Measurements from ENCODE around the gene ZFAND2A.
"Not testable (repeated sequence)": the region's sequence is repeated elsewhere in the genome, so short reads cannot be mapped to it uniquely, and the experiment has no call there.

The ZFAND2A gene

DNA sequence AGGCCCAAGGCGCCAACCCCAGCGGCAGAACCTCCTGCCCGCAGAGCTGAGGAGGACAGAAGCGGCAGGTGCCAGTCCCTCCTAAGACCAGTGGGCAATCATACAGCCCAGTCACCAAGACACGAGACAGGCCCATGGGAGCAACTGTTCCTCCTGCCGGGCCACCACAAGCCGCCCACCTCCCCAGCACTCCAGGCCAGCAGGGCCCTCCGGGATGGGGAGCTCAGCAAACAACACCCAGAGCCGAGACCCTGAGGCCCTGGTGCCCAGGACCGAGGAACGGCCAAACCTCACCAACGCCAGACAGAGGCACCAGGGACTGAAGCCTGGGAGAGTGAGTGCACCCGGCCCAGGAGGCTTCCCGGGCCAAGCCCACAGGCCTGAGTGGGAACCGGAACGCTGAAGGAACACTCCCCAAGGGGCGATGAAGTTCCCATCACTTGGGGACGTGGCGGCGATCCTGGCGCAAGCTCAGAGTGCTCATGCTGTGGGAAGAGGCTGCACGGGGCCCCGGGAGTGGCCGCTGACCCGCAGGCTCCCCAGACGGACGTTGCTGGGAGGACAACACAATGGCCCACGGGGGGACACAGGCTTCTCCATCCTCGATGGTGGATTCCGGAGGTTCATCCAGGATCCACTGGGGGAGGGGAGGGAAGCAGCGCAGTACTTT is 37.0 kb downstream of the ZFAND2A start:
- DNase-seq: no peak

DNA sequence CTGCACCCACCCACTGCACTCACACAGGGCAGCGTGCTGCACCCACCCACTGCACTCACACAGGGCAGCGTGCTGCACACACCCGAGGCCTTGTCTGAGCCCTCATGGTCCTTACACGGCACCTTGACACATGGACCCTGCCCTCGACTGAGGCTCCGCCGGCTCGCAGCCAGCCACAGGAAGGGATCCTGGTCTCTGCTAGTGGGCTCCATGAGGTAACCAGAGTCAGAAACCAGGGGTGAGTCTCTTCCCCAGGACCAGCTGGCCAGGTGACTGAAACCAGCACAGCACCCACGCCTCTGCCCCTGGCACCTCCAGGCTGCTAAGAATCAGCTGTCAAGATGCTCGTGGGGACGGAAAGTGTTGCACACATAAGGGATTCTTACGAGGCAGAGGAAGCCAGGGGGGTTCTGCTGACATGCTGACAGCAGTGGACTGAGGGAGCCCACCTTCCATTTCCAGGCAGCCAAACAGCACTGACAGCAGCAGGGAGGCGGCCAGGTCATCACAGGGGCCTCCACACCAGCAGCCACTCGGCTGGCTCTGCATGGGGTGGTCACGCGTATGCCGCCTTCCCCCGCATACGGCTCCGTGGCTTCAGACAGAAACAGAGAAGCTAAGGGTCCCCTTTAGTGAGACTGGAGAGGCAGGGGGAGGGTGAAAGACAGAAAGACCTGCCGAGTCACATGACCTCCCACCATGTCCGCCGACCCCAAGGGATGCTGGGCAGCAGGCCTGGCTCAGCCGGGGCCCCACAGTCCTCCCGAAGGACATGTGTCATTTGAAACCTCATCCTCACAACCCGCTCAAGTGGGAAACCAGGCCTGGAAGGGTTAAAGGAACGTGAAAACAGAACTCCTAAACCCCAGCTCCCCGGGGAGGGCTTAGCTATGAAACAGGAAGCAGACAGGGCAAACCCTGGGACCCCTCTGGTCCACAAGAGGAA is 37.8 kb downstream of the ZFAND2A start:
- DNase-seq: no peak

DNA sequence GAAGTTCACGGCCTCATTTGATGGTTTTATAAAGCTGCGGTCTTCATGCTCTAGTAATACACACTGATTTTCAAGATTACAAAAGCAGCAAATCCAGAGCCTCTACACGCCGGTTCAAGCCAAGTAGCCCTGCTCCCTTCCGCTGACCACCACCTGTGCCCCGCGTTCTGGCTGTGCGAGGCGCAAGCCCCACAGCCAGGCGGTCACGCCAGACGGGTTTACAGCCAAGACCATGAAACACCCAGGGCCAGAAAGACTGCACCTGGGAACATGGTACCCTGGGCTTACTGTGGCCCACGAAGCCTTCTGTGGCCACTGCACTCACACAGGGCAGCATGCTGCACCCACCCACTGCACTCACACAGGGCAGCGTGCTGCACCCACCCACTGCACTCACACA is 38.5 kb downstream of the ZFAND2A start:
- no peak for DNase-seq

DNA sequence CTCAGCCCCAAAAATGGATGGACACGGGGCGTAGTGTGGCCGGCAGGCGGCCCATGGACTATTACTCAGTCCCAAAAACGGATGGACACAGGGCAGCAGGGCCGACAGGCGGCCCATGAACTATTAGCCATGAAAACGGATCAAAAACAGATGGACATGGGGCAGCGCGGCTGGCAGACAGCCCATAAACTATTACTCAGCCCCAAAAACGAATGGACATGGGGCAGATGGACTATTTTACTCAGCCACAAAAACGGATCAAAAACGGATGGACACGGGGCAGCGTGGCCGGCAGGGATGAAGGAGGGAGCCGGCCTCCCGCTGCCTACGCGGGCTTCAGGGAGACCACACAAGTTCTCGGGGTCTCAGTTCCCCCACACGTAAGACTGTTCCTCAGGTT is 39.2 kb downstream of the ZFAND2A start:
- DNase-seq: no peak

DNA sequence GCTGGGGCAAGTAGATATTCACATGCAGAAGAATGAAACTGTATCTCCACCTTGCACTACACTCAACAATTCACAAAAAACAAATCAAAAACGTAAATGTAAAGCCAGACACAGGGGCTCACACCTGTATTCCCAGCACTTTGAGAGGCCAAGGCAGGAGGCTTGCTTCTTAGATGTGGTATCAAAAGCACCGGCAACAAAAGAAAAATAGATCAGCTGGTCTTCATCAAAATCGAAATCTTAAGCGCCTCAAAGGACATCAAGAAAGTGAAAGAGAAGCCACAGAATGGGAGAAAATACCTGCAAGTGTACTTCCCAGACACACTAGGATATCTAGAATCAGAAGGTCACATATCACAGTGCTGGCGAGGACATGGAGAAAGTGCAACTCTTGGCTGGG is 40.8 kb downstream of the ZFAND2A start:
- DNase-seq: no peak

DNA sequence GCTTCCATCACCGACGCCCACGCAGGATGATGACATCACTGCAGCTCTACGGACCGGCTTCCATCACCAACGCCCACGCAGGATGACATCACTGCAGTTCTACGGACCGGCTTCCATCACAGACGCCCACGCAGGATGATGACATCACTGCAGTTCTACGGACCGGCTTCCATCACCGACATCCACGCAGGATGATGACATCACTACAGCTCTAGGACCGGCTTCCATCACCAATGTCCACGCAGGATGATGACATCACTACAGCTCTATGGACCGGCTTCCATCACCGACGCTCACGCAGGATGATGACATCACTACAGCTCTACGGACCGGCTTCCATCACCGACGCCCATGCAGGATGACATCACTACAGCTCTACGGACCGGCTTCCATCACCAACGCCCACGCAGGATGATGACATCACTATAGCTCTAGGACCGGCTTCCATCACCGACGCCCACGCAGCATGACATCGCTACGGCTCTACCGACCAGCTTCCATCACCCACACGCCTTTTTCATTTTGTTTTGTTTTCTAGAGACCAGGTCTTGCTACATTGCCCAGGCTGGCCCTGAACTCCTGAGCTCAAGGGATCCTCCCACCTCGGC is 42.6 kb downstream of the ZFAND2A start:
- no peak for DNase-seq

DNA sequence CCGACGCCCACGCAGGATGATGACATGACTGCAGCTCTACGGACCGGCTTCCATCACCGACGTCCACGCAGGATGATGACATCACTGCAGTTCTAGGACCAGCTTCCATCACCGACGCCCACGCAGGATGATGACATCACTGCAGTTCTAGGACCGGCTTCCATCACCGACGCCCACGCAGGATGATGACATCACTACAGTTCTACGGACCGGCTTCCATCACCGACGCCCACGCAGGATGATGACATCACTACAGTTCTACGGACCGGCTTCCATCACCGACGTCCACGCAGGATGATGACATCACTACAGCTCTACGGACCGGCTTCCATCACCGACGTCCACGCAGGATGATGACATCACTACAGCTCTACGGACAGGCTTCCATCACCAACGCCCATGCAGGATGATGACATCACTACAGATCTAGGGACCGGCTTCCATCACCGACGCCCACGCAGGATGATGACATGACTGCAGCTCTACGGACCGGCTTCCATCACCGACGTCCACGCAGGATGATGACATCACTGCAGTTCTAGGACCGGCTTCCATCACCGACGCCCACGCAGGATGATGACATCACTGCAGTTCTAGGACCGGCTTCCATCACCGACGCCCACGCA is 43.5 kb downstream of the ZFAND2A start:
- not testable (repeated sequence) for DNase-seq

DNA sequence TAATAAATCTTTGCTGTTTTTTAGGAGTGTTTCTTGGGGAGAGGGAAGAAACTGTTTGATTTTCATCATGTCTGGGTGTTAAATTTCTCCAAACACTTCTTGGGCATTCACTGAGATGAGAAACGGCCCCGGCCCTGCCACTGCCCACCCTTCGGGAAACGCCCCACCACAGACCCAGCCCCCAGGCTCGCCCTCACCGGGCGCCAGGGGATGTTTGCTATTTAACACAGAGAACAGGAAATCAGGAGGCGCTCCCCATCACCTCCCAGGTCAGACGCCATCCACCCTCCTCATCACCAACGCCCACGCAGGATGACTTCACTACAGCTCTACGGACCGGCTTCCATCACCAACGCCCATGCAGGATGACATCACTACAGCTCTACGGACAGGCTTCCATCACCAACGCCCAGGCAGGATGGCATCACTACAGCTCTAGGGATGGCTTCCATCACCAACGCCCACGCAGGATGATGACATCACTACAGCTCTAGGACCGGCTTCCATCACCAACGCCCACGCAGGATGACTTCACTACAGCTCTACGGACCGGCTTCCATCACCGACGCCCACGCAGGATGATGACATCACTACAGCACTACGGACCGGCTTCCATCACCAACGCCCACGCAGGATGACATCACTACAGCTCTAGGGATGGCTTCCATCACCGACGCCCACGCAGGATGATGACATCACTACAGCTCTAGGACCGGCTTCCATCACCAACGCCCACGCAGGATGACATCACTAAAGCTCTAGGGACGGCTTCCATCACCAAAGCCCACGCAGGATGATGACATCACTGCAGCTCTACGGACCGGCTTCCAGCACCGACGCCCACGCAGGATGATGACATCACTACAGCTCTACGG is 44.6 kb downstream of the ZFAND2A start:
- DNase-seq: not testable (repeated sequence)

DNA sequence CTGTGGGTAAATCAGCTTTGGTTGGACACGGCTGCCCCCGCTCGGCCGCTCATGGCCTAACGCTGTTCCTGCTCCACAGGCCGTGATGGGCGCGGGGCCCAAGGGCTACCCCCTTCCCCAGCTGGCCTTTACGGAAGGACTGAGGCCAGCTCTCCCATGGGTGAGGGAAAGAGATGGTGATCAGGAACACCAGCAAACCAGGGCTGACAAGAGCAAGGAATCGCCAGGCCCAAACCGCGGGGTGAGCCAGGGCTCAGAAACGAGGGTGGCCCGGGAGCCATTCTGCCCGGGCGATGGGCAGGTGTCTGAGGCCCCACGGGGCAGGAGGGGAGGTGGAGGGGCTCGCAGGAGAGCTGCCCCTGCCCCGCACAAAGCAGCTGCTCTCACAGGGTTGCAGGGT is 45.5 kb downstream of the ZFAND2A start:
- DNase-seq: no peak

DNA sequence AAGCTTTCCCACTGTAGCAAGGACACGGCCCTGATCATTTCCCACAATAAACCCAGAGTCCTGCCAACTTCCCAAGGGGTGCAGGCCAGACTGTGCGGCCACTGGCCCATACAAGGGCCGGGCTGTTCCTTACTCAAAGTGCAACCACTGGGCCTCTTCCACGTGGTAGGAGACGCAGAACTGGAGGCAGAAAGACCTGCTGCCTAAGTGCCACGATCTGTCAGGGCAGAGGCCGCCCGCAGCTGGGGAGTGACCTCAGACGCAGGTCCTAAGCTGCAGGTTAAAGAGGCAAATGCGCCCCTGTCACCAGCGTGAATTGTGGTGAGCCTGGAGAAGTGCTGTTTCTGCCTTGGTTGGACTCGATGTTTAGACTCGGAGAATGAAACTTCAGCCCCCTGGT is 45.9 kb downstream of the ZFAND2A start:
- peak in 1 of 14 donors; percentile 36 for DNase-seq

DNA sequence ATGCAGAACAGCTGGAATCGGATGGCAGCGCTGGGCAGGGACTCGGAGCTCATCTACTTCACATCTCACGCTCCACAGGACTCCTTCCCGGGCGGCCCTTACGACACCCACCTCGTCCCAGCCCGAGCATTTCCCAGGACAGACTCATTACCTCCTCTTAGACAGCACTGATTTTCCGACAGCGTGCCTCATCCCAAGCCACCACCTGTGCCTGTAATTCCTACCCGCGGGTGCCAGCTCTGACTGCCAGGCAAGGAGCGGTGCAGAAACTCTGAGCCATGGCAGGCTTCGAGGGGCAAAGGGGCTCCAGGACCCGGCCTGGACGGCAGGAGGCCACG is 46.5 kb downstream of the ZFAND2A start:
- DNase-seq: peak in 1 of 14 donors; percentile 52

DNA sequence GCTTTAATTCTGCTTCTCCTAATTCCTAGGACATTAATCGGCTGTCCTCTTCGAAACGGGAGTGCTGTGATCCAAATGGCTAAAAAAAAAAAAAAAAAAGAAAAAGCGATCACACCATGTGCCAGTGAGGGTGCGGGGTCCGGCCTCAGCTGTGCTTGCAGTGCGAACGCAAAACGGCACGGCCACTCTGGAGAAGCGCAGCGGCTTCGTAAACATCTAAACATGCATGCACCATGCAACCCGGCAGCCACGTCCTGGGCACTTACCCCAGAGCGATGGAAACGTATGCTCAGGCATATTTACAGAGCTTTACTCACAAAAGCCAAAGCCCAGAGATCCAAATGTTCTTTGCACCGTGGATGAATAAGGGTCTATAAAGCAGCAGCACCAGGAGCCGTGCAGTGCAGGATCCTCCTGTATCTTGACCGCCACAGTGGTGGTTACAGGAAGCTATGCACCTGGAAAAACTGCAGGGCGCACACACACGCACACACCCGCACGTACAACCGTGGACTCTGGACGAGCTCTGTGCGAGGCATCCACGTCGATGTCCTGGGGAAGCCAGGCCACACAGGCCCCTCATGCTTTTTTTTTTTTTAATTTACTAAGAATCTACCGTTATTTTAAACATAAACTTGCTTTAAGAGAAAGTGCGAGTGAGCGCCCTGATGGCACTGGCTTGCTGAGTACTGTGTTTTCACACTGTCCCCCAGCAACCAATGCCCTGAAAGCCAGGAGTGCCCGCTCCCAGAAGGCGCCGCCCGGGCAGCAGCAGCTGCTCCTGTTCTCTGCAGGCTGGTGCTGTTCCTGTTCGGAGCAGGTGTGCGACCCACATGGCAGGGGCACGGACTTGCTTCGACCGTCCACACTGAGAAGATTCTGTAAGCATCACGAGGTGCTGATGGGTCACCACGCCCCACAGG is 47.1 kb downstream of the ZFAND2A start:
- peak in 1 of 14 donors; percentile 52 for DNase-seq

DNA sequence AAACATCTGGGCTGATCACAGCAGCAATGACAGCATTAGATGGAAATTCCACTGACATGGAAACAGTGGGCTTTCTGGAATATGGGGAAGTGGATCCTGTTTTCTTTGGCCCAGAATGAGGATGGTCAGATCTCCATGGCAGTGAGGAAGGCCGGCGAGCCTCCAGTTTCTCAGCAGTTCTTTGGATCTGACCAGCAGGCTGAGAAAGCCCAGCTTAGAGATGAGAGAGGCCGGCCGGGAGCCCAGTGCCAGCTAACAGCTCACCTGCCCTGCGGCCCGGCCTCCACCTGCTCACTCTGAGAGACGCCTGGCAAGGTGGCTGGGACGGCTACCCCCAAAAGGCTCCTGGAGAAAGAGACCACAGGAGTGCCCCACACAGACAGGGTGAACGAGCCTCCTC is 47.9 kb downstream of the ZFAND2A start:
- peak in 1 of 14 donors; percentile 57 for DNase-seq

DNA sequence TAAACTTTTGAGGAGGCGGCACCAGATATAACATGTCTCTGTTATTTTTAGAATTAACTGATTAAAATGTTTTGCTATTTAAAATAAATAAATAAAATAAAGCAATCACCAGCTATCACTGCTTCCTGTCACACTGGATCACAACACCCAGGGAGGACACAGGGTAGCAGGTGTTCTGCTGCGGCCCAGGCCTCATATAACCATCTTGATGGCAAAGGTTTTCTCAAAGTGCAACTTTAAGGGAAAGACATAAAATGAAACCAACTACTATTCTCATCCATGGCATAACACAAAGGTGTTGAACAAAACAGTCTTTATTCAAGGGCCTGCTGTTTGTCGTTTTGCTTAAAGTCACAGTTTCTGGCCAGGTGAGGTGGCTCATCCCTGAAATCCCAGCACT is 48.8 kb downstream of the ZFAND2A start:
- no peak for DNase-seq

DNA sequence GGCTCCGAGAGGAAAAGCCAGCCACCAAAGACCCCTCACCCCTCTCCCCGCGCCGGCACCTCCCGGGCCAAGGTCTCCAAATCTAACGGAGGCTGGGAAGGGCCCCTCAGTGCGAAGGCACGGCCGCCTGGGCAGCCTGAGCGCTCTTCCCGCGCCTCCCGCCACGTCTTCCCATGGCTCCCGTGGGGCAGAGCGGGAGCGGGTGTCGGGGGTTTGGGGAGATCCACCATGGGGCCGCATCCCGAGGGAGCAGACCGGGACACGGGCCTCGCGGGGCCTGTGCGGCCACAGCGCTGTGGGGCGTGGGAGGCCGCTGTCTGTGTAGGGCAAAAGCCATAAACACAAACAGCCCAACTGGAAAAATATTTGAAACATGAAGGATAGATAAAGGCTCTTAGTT is 49.6 kb downstream of the ZFAND2A start:
- DNase-seq: no peak

DNA sequence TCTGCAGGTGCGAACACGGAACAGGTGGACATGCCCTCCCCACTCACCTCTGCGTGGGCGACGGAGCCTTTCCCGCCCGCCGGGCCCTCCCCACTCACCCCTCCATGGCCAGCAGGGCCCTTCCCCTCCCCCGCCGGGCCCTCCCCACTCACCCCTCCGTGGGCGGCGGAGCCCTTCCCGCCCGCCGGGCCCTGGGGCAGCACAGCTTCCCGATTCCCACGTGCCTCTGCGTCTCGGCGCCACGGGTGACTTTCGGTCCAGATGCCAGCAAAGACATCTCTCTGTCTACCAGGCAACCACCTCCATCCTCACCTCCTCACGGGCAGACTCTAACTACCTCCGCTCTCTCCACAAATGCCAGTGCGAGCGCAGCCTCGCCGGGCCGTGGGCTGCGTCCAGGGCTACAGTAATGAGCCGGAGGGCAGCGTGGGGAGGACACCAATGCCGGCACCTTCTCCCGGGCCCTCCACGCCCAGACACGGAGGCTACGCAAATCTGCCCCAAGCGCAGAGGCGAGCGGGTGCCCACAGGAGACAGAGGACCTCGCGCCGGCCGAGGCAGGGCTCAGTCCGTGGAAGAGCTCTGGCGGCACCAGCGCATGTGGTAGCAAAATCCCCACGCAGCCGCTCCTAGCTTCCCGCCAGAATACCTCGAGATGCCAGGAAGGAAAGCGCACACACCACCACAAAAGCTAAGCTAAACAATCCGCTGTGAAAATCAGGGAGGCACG is 50.2 kb downstream of the ZFAND2A start:
- DNase-seq: no peak

DNA sequence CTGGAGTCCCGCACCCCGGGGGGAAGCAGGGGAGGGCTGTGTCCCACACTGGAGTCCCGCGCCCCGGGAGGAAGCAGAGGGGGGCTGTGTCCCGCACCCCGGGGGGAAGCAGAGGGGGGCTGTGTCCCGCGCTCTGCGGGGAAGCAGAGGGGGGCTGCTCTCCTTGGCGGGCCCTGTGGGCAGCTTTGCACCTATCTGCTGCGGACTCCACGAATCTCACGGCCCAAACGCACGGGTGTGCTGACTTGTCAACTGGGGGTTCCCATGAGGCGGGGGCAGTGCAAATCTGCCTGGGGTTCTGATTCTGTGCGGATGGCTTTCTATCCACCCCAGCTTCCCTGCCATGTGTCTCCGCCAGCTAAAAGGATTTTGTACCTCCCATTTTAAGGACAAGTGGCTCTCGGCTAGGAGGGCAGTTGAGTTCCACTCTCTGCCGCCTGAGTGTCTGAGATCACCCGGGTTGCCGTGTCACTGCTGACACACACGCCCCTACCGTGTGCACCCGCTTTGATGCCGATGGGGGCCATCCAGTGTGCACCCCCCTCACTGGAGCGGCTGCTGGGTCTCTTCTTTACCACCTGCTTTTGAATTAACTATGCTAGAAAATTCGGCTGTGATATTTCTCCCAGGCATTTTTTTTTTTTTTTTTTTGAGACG is 51.6 kb downstream of the ZFAND2A start:
- no peak for DNase-seq

DNA sequence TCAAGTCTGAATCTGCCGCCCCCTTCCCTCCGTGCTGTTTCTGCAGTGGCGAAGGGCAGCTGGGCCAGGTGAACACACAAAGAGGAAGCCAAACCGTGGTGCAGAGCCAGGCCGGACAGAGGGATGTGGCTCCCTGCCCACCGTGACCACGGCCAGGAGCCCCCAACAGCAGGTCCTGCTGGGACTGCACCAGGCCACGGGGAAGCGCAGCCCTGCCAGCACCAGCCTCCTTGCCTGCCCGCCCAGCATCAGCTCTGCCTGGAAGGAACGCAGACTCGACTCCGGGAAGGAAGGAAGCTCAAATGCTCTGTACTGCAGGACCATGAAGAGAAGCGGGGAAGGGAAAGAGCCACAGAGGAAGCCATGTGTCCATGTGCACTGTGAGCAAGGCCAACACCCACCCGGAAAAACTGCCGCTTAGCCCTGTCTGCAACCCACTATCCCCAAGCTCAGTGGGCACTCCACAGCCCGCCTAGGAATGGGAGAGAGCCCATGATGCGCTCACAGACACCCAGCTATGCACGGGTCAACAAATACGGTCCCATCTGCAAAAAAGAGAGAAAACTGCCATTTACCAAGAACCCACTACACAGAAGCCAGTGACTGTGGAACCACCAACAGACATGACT is 53.1 kb downstream of the ZFAND2A start:
- peak in 2 of 14 donors; percentile 23 to 55 for DNase-seq

Data from C1 segment of cervical spinal cord (tissue), 14 donors.